Measurements from ENCODE around the gene ZNF205.
A peak's percentile ranks its signal among the peaks of the same experiment; 100 is the strongest.

ZNF205 gene

DNA sequence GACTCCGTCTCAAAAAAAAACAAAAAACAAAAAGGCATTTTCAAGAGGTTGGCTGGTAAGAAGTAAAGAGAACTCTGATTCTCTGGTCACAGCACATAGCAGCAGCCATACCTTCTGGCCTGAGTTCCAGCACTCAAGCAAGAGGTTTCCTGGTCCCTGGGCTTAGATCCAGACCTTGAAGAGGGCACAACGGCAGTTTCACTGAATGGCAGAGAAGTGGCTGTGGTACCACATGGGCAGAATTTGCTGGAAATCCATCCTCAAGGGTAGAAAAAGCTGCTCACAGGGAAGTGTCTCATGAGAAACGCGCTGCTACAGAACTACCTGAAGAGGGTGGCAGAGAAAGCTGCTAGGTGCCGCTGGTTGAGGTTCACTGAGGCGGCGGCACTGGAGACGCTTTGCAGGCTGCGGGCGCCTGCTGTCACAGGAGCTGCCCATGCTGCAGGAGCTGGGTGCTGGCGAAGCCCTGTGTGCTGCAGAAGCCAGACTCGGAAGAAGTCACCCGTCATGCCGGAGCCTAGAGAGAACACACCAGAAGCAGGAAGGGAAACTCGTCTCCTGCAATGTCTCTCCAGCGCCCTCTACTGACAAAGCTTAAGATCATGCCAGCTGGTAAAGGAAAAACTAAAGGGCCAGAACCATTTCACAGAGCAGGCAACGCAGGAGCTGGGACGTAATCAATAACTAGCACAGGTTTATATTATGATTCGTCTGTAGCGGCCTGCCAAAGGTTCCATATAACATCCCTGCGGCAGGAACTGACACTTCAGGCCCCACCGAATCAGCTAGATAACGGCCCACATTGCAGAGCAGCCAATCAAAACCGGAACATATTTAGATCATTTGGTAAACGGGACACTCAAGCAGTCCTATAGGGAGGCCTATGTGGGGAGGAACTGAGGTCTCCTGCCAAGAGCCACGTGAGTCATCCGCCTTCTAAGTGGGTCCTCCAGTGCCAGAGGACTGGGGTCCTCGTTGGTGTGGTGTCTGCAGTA lies 17.0 kb downstream of the ZNF205 start:
- TF ChIP-seq, protein P1, sequence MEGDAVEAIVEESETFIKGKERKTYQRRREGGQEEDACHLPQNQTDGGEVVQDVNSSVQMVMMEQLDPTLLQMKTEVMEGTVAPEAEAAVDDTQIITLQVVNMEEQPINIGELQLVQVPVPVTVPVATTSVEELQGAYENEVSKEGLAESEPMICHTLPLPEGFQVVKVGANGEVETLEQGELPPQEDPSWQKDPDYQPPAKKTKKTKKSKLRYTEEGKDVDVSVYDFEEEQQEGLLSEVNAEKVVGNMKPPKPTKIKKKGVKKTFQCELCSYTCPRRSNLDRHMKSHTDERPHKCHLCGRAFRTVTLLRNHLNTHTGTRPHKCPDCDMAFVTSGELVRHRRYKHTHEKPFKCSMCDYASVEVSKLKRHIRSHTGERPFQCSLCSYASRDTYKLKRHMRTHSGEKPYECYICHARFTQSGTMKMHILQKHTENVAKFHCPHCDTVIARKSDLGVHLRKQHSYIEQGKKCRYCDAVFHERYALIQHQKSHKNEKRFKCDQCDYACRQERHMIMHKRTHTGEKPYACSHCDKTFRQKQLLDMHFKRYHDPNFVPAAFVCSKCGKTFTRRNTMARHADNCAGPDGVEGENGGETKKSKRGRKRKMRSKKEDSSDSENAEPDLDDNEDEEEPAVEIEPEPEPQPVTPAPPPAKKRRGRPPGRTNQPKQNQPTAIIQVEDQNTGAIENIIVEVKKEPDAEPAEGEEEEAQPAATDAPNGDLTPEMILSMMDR (IDR thresholded peaks at IDR 0.05; ENCODE audit: low read depth, low read length, missing control alignments), result peak; percentile 96
- peak overlapping the region; percentile 66 for H3K4me3 ChIP-seq (ENCODE audit: low read depth, low read length)
- no peak for DNase-seq (ENCODE audit: low read depth)

DNA sequence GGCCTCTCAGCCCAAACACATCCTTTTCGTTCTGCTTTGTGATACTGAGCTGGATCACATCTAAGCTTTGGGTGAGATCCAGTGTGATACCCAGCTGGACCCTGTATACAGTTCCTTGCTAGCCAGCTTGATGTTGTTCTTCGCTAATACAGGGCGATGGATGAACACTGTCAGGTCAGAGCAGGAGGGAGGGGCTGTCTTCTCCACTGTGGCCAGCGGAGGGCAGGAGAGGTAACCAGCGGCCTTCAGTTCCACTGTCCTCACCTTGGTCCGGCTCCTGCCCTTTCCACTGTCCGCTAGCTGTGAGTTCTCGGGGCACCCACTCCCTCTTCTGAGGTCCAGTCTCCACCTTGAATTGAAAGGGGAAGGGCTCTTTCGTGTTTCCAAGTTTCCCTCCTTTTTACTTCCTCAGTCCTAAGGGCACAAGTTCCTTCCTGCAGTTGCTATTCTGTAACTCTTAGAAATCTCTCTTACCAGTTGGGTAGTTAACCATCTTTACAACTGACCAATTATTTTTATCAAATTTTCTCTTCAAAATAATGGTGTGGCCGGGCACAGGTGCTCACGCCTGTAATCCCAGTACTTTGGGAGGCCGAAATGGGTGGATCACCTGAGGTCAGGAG lies 19.5 kb downstream of the ZNF205 start:
- no peak for DNase-seq (ENCODE audit: low read depth)
- TF ChIP-seq, protein P1 (IDR thresholded peaks at IDR 0.05; ENCODE audit: low read depth, low read length, missing control alignments), result peak; percentile 74
- no peak overlapping the region for H3K4me3 ChIP-seq (ENCODE audit: low read depth, low read length)

DNA sequence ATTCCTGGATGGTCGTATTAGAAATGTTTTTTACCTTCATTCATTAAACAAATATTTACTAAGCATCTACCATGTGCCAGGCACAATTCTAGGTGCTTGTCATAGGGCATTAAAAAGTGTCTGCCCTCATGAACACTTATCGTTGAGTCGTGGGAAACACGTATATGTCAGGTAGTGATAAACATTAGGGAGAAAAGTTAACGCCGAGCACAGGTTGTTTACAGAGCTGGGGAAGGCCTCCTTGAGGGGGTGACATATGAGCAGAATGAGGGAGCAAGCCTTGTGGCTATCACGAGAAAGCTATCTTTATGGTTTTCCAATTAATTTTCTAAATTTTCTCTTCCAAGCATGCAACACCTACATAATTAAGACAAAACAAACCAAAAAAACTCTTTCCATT lies 21.5 kb downstream of the ZNF205 start:
- TF ChIP-seq, protein P1 (IDR thresholded peaks at IDR 0.05; ENCODE audit: low read depth, low read length, missing control alignments), result no peak
- peak overlapping the region; percentile 73 for H3K4me3 ChIP-seq (ENCODE audit: low read depth, low read length)
- DNase-seq (ENCODE audit: low read depth), result no peak

DNA sequence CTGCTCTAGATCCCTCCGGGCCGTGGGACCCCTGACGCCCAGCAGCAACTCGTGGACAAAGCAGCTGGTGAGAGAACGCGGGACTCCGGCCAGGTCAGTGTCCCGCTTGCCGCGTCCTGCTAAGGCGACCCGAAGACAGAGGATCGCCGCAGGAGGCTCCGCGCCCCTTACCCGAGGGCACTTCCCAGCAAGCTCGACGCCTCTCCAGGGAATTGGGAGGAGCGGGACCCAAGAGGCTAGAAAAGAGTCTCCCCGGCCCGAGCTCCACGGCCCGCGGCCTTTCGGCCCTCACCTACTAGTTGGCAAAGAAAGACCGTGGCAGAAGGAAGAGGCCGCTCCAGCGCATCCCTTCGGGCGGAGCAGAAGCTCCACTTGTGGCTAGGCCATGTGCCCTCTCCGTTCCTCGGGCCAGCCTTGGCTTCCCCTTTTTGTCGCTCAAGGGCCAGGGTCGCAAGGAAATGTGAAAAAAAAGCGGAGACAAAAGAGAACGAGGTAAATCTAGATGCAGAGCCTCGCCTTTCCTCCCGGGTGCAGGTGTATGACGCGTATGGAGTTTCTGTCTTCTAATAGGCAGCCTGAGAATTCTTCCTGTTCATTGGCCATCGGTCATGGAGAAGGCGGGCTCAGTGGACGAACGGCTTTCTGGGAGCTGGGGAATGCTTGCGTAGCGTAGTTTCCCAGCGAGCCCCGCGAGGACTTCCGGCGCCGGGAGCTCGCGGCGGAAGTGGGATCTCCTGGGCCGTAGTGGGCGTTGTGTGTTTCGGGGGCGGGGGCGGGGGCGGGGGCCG lies 22.1 kb downstream of the ZNF205 start, which contains the start of gene ZNF213:
Gene ZNF213, plus strand, starts transcription at position 692 of the 788 bp plus-strand sequence. CDS start 2,252 bp downstream, outside the sequence.
- DNase-seq (ENCODE audit: low read depth), result peak; percentile 97
- TF ChIP-seq, protein P1 (IDR thresholded peaks at IDR 0.05; ENCODE audit: low read depth, low read length, missing control alignments), result no peak
- H3K4me3 ChIP-seq (ENCODE audit: low read depth, low read length), result peak within 1 kb of the TSS; percentile 88

DNA sequence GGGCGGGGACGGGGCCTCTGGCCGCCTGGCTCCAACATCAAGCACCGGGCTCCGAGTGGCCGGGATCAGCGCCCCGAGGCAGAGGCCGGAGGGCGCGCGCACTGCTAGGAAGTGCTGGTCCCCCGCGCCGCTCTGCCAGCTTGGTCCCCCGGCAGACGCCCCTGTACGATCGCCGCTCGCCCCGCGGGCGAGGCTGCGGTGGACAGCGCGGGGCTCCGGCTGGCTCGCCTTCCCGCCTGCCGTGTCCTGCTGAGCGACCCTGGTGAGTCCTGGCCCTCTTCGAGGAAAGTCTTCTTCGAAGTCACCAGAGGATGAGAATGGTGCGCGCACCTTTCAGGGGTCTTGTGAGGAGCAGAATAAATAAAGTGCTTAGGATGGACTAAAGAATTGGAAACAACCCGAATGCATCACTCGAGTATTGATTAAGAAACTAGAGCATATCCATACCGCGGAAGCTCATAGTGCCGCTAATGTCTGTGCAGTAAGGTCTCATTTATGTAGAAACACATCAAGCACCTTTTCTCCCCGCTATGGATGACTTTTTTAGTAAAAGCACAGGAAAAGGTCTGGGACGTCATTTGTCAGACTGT lies 22.8 kb downstream of the ZNF205 start:
- H3K4me3 ChIP-seq (ENCODE audit: low read depth, low read length), result peak overlapping the region; percentile 88
- TF ChIP-seq, protein P1 (IDR thresholded peaks at IDR 0.05; ENCODE audit: low read depth, low read length, missing control alignments), result no peak
- DNase-seq (ENCODE audit: low read depth), result no peak

DNA sequence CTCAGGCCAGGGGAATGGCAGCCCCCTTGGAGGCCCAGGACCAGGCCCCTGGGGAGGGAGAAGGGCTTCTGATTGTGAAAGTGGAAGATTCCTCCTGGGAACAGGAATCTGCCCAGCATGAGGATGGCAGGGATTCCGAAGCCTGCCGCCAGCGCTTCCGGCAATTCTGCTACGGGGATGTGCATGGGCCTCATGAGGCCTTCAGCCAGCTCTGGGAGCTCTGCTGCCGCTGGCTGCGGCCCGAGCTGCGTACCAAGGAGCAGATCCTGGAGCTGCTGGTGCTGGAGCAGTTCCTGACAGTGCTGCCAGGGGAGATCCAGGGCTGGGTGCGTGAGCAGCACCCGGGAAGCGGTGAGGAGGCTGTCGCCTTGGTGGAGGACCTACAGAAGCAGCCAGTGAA lies 24.9 kb downstream of the ZNF205 start:
- no peak for DNase-seq (ENCODE audit: low read depth)
- TF ChIP-seq, protein P1 (IDR thresholded peaks at IDR 0.05; ENCODE audit: low read depth, low read length, missing control alignments), result no peak
- no peak overlapping the region for H3K4me3 ChIP-seq (ENCODE audit: low read depth, low read length)

Measured in GM12864 (cell line).